WERI-Rb-1 (cell line): ENCODE results near the gene KIAA1671.

Source experiments
- DNase-seq: peaks from one replicate; pipeline ENCODE4 v3.0.0-alpha.2; 2020
- H3K27ac ChIP-seq: fragments of 250-450 bp; sonication (Bioruptor Pico); 2 replicates; pipeline ENCODE4 v1.5.1; 2020; ENCODE audit warnings: mild to moderate bottlenecking, moderate library complexity
- H3K27me3 ChIP-seq: fragments of 250-450 bp; sonication (Bioruptor Pico); 2 replicates; pipeline ENCODE4 v1.5.1; 2021; ENCODE audit warnings: mild to moderate bottlenecking, low read depth, moderate library complexity; ENCODE audit not compliant: insufficient read depth, severe bottlenecking
- H3K36me3 ChIP-seq: fragments of 250-450 bp; sonication (Bioruptor Pico); 2 replicates; pipeline ENCODE4 v1.5.1; 2020; ENCODE audit warnings: mild to moderate bottlenecking, moderate library complexity
- H3K4me3 ChIP-seq: 2 replicates; pipeline ENCODE4 v1.5.1; 2011; ENCODE audit warnings: low read depth, mild to moderate bottlenecking, control low read depth, low read length
- H3K9me3 ChIP-seq: fragments of 250-450 bp; sonication (Bioruptor Pico); 2 replicates; pipeline ENCODE4 v1.5.1; 2021; ENCODE audit warnings: mild to moderate bottlenecking, moderate library complexity; ENCODE audit not compliant: severe bottlenecking
- TF ChIP-seq, protein P1 (sequence below): IDR thresholded peaks from 2 replicates; pipeline ENCODE4 v1.5.1; 2011; ENCODE audit warnings: low read depth, mild to moderate bottlenecking, control low read depth, inconsistent platforms, low read length

The KIAA1671 gene

DNA sequence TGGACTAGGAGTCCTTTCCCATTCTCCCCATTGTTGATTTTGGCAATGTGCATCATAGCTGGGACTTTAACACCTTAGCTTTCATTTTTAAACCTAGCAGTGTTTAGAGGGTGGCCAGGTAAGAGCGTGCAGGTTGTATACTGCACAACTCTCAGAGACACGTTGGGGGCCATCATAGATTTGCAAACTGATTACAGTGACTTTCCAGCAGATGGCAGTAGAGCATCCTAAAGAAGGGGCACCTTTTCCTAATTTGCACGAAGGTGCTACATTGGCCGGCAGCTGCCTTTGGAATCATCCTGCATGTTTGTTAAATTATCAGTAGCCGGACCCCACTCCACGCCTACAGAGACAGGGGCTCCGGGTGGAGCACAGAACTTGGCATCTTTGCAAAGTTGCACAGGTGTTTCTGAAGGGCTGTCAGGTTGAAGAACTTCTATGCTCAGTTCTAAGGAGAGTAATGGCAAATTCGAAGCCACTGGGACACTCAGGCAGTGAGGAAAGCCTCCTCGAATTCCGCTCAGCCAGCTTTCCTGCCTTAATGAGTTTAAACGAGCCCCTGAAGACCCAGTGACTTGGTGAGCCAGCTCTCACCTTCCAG is 13.7 kb upstream of the KIAA1671 start:
- Histone ChIP-seq H3K36me3 (no peaks in the 10 kb centered on the region), H3K4me3 (no peak overlapping the region), H3K27ac (no peak overlapping the region), H3K27me3 (no peaks in the 10 kb centered on the region), H3K9me3 (no peaks in the 10 kb centered on the region)
- peak; percentile 40 for DNase-seq
- TF ChIP-seq, protein P1, sequence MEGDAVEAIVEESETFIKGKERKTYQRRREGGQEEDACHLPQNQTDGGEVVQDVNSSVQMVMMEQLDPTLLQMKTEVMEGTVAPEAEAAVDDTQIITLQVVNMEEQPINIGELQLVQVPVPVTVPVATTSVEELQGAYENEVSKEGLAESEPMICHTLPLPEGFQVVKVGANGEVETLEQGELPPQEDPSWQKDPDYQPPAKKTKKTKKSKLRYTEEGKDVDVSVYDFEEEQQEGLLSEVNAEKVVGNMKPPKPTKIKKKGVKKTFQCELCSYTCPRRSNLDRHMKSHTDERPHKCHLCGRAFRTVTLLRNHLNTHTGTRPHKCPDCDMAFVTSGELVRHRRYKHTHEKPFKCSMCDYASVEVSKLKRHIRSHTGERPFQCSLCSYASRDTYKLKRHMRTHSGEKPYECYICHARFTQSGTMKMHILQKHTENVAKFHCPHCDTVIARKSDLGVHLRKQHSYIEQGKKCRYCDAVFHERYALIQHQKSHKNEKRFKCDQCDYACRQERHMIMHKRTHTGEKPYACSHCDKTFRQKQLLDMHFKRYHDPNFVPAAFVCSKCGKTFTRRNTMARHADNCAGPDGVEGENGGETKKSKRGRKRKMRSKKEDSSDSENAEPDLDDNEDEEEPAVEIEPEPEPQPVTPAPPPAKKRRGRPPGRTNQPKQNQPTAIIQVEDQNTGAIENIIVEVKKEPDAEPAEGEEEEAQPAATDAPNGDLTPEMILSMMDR = peak; percentile 69

DNA sequence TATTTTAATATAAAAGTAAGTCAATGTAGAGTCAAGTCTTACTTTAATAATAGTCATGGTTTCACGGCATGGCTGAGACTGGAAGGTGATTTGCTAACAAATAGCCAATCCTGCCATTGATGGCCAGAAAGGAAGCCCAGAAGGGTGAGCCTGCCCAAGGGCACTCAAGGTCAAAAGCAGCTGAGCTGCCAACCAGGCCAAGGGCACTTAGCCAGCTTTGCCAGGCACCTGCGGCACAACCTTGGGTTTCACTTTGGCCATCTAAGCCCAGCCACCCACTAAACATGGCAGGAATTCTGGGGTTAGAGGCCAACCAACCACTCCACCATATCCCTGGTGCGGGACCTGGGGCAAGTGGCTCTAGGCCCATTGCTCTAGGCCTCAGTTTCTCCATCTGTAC is 10.2 kb upstream of the KIAA1671 start:
- no peak overlapping the region for H3K27ac ChIP-seq
- TF ChIP-seq, protein P1 = no peak

DNA sequence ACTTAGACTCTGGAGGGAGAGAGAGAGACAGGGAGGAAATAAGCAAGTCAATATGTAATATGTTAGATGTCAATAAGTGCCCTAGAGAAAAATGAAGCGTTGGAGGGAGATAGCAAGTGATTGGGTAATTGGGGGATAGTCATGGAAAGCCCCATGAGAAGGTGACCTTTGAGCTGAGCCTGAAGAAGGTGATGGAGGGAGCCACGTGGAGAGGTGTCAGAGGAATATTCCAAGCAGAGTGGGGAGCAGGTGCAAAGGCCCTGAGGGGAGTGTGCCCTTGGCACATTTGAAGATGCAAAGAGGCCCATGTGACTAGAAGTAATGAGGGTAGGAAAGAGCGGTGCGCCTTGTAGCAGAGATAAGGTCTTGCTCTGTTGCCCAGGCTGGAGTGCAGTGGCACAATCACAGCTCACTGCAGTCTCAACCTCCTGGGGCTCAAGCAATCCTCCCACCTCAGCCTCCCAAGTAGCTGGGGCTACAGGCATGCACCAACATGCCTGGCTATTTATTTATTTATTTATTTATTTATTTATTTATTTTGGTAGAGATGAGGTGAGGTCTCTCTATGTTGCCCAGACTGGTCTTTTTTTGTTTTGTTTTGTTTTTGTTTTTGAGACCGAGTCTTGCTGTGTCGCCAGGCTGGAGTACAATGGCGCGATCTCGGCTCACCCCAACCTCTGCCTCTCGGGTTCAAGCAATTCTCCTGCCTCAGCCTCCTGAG is 8.1 kb upstream of the KIAA1671 start:
- no peaks in the 10 kb centered on the region for H3K9me3 ChIP-seq

More for the DNA sequence above, 10.2 kb upstream of the KIAA1671 start:
- Histone ChIP-seq H3K4me3 (no peak overlapping the region), H3K27me3 (no peaks in the 10 kb centered on the region), H3K9me3 (no peaks in the 10 kb centered on the region), H3K36me3 (no peaks in the 10 kb centered on the region)
- no peak for DNase-seq

DNA sequence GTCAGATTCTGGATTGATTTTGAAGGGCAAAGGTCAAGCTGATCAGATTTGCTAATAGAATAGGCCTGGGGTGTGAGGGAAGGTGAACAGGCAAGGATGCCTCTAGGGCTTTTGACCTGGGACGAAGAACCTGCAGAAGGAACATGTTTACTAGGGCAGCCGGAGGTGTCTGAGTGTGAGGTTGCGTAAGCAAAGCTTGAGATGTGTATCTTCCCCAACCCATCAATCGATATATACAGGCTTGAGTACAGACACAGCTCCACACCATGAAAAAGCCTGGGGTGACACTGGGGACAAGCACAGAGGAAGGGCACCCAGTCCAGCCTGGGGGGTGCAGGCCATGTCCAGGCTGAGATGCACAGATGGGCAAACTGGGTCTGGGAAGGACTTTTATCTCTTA is 7.1 kb upstream of the KIAA1671 start:
- Histone ChIP-seq H3K27me3 (no peaks in the 10 kb centered on the region), H3K9me3 (no peaks in the 10 kb centered on the region), H3K36me3 (no peaks in the 10 kb centered on the region), H3K4me3 (no peak overlapping the region), H3K27ac (no peak overlapping the region)
- DNase-seq = no peak
- TF ChIP-seq, protein P1 = no peak

More for the DNA sequence above, 8.1 kb upstream of the KIAA1671 start:
- Histone ChIP-seq H3K27ac (no peak overlapping the region), H3K4me3 (no peak overlapping the region), H3K36me3 (no peaks in the 10 kb centered on the region), H3K27me3 (no peaks in the 10 kb centered on the region)
- no peak for DNase-seq
- TF ChIP-seq, protein P1 = no peak

DNA sequence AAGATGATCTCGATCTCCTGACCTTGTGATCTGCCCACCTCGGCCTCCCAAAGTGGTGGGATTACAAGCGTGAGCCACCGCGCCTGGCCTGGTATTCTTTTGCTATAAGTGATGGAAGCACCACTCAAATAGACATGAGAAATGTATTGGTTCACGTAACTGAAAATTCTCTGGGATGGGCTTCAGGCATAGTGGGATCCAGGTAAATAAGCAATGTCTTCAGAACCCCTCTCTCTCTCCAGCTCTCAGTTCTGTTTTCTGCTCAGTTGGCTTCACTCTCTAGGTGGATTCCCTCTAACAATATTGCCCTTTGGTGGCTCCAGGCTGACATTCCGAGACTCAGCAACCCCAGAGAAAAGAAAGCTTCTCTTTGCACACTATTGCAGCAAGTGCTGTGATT is 5.1 kb upstream of the KIAA1671 start:
- no peaks in the 10 kb centered on the region for H3K9me3 ChIP-seq
- no peaks in the 10 kb centered on the region for H3K36me3 ChIP-seq
- H3K4me3 ChIP-seq = no peak overlapping the region
- DNase-seq = no peak
- TF ChIP-seq, protein P1 = no peak
- no peak overlapping the region for H3K27ac ChIP-seq
- no peaks in the 10 kb centered on the region for H3K27me3 ChIP-seq
